ENCODE results near the gene PCSK2.

PCSK2 gene

GRCh38 chr20:17499041-17499440 lies 272.2 kb downstream of the PCSK2 start:
- TF ChIP-seq CTCF (conservative IDR thresholded peaks at IDR 0.05; ENCODE audit: control insufficient read depth, insufficient read depth, low read depth, low read length), result no peak
- peak; percentile 13 for DNase-seq (ENCODE audit: low read depth)
- H3K4me3 ChIP-seq (ENCODE audit: control insufficient read depth, low read depth, low read length), result no peak overlapping the region

- no peak for DNase-seq (ENCODE audit: low read depth)
- H3K4me3 ChIP-seq (ENCODE audit: control insufficient read depth, low read depth, low read length), result no peak overlapping the region
- no peak for TF ChIP-seq CTCF (conservative IDR thresholded peaks at IDR 0.05; ENCODE audit: control insufficient read depth, insufficient read depth, low read depth, low read length)
These were observed 273.4 kb downstream of the PCSK2 start for GRCh38 chr20:17500271-17500670.

- no peak for DNase-seq (ENCODE audit: low read depth)
- no peak for TF ChIP-seq CTCF (conservative IDR thresholded peaks at IDR 0.05; ENCODE audit: control insufficient read depth, insufficient read depth, low read depth, low read length)
- H3K4me3 ChIP-seq (ENCODE audit: control insufficient read depth, low read depth, low read length), result no peak overlapping the region
These were observed 274.0 kb downstream of the PCSK2 start for GRCh38 chr20:17500826-17501225.

- TF ChIP-seq CTCF (conservative IDR thresholded peaks at IDR 0.05; ENCODE audit: control insufficient read depth, insufficient read depth, low read depth, low read length), result no peak
- no peak for DNase-seq (ENCODE audit: low read depth)
- H3K4me3 ChIP-seq (ENCODE audit: control insufficient read depth, low read depth, low read length), result no peak overlapping the region
These were observed 274.9 kb downstream of the PCSK2 start for GRCh38 chr20:17501701-17502100.

GRCh38 chr20:17502105-17502504 lies 275.3 kb downstream of the PCSK2 start:
- no peak for DNase-seq (ENCODE audit: low read depth)
- no peak for TF ChIP-seq CTCF (conservative IDR thresholded peaks at IDR 0.05; ENCODE audit: control insufficient read depth, insufficient read depth, low read depth, low read length)

GRCh38 chr20:17503301-17504065 lies 276.6 kb downstream of the PCSK2 start:
- no peak overlapping the region for H3K4me3 ChIP-seq (ENCODE audit: control insufficient read depth, low read depth, low read length)
- no peak for DNase-seq (ENCODE audit: low read depth)
- TF ChIP-seq CTCF (conservative IDR thresholded peaks at IDR 0.05; ENCODE audit: control insufficient read depth, insufficient read depth, low read depth, low read length), result no peak

More at GRCh38 chr20:17502105-17502504, 275.3 kb downstream of the PCSK2 start:
- H3K4me3 ChIP-seq (ENCODE audit: control insufficient read depth, low read depth, low read length), result no peak overlapping the region

Measured in fibroblast of mammary gland (primary cell).